Limb (tissue), 2 donors: ENCODE measurements around the gene PDLIM5.
"Not testable (repeated sequence)": the region's sequence is repeated elsewhere in the genome, so short reads cannot be mapped to it uniquely, and the experiment has no call there.

ENCODE experiments used
- DNase-seq, 2 donors: peaks; one replicate each; pipeline ENCODE4 v3.0.0-alpha.2; 2016; ENCODE audit errors: extremely low spot score in 2 of 2

Gene PDLIM5

GRCh38 chr4:94551643-94552564 is 100.2 kb downstream of the PDLIM5 start:
- no peak for DNase-seq

- DNase-seq = not testable (repeated sequence)
Observed at GRCh38 chr4:94556047-94556446, 104.3 kb downstream of the PDLIM5 start.

GRCh38 chr4:94557632-94558031 is 105.9 kb downstream of the PDLIM5 start:
- DNase-seq = not testable (repeated sequence)

- DNase-seq = no peak
Observed at GRCh38 chr4:94558392-94558904, 106.7 kb downstream of the PDLIM5 start.

GRCh38 chr4:94559351-94559806 is 107.6 kb downstream of the PDLIM5 start:
- peak in 1 of 2 donors; percentile 21 for DNase-seq

GRCh38 chr4:94561249-94562024 is 109.7 kb downstream of the PDLIM5 start:
- no peak for DNase-seq

GRCh38 chr4:94562285-94562684 is 110.5 kb downstream of the PDLIM5 start:
- no peak for DNase-seq

- no peak for DNase-seq
Observed at GRCh38 chr4:94564252-94564651, 112.5 kb downstream of the PDLIM5 start.

- no peak for DNase-seq
Observed at GRCh38 chr4:94566420-94566819, 114.7 kb downstream of the PDLIM5 start.

- DNase-seq = no peak
Observed at GRCh38 chr4:94567811-94568210, 116.1 kb downstream of the PDLIM5 start.

- DNase-seq = no peak
Observed at GRCh38 chr4:94570558-94570957, 118.8 kb downstream of the PDLIM5 start.

GRCh38 chr4:94571298-94571697 is 119.6 kb downstream of the PDLIM5 start:
- no peak for DNase-seq

- no peak for DNase-seq
Observed at GRCh38 chr4:94571715-94572114, 120.0 kb downstream of the PDLIM5 start.

- DNase-seq = no peak
Observed at GRCh38 chr4:94574050-94574449, 122.3 kb downstream of the PDLIM5 start.

- no peak for DNase-seq
Observed at GRCh38 chr4:94574616-94575015, 122.9 kb downstream of the PDLIM5 start.

GRCh38 chr4:94575652-94576051 is 123.9 kb downstream of the PDLIM5 start:
- peak in 1 of 2 donors; percentile 29 for DNase-seq

GRCh38 chr4:94576210-94576609 is 124.5 kb downstream of the PDLIM5 start:
- no peak for DNase-seq

- peak; percentile 20 to 40 for DNase-seq
Observed at GRCh38 chr4:94577136-94577535, 125.4 kb downstream of the PDLIM5 start.

GRCh38 chr4:94578195-94578594 is 126.5 kb downstream of the PDLIM5 start:
- DNase-seq = no peak

- DNase-seq = no peak
Observed at GRCh38 chr4:94581766-94582165, 130.0 kb downstream of the PDLIM5 start.

GRCh38 chr4:94582517-94582916 is 130.8 kb downstream of the PDLIM5 start:
- DNase-seq = no peak
